ENCODE results near the gene SEBOX.

The SEBOX gene

DNA sequence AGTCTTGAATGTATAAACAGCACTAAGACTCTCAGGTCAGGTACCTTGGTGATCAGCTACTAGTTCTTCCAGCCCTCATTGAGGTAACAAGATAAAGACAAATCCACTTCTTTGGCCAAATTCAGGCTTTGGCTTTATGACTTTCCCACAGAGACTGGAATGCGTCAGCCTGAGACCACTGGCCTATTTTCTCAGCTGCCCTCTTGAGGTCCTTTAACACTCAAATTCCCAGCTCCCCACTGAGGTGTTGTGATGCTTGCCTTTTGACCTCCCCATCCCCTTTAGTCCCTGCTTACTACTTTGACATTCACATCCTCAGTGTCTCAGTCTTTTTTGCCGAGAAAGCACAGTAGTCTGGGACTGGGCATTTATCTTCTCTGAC lies 18.8 kb downstream of the SEBOX start:
- in situ Hi-C loops (cut with HindIII; ENCODE audit: low pct_ligation_motif_present, low sequenced_read_pairs) = no loop called here
- TF ChIP-seq, protein P1, sequence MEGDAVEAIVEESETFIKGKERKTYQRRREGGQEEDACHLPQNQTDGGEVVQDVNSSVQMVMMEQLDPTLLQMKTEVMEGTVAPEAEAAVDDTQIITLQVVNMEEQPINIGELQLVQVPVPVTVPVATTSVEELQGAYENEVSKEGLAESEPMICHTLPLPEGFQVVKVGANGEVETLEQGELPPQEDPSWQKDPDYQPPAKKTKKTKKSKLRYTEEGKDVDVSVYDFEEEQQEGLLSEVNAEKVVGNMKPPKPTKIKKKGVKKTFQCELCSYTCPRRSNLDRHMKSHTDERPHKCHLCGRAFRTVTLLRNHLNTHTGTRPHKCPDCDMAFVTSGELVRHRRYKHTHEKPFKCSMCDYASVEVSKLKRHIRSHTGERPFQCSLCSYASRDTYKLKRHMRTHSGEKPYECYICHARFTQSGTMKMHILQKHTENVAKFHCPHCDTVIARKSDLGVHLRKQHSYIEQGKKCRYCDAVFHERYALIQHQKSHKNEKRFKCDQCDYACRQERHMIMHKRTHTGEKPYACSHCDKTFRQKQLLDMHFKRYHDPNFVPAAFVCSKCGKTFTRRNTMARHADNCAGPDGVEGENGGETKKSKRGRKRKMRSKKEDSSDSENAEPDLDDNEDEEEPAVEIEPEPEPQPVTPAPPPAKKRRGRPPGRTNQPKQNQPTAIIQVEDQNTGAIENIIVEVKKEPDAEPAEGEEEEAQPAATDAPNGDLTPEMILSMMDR (IDR thresholded peaks at IDR 0.05; ENCODE audit: low read depth, low read length, missing control alignments) = no peak
- no peak for DNase-seq
- peaks cover 72% of the 10 kb centered on the region for H3K36me3 ChIP-seq (replicated peaks)
- H3K27me3 ChIP-seq (replicated peaks) = no peaks in the 10 kb centered on the region
- H3K27ac ChIP-seq = peak overlapping the region; percentile 64
- H3K4me3 ChIP-seq (ENCODE audit: low read depth, low read length) = no peak overlapping the region

- in situ Hi-C loops (cut with HindIII; ENCODE audit: low pct_ligation_motif_present, low sequenced_read_pairs) = no loop called here
- Histone ChIP-seq H3K36me3 (replicated peaks) (peaks cover 71% of the 10 kb centered on the region), H3K27ac (peak overlapping the region; percentile 64), H3K4me3 (ENCODE audit: low read depth, low read length) (no peak overlapping the region), H3K27me3 (replicated peaks) (no peaks in the 10 kb centered on the region)
- TF ChIP-seq, protein P1 (IDR thresholded peaks at IDR 0.05; ENCODE audit: low read depth, low read length, missing control alignments) = no peak
- no peak for DNase-seq
Observed at GRCh38 chr17:28345419-28346198, 19.4 kb downstream of the SEBOX start.

GRCh38 chr17:28344435-28344901 lies 20.5 kb downstream of the SEBOX start:
- in situ Hi-C loops (cut with HindIII; ENCODE audit: low pct_ligation_motif_present, low sequenced_read_pairs) = no loop called here
- peaks cover 72% of the 10 kb centered on the region for H3K36me3 ChIP-seq (replicated peaks)

GRCh38 chr17:28344011-28344410 lies 21.0 kb downstream of the SEBOX start:
- TF ChIP-seq, protein P1 (IDR thresholded peaks at IDR 0.05; ENCODE audit: low read depth, low read length, missing control alignments) = no peak
- no peaks in the 10 kb centered on the region for H3K27me3 ChIP-seq (replicated peaks)
- no peak overlapping the region for H3K4me3 ChIP-seq (ENCODE audit: low read depth, low read length)
- H3K27ac ChIP-seq = no peak overlapping the region
- in situ Hi-C loops (cut with HindIII; ENCODE audit: low pct_ligation_motif_present, low sequenced_read_pairs) = no loop called here
- DNase-seq = no peak
- H3K36me3 ChIP-seq (replicated peaks) = peaks cover 72% of the 10 kb centered on the region

More at GRCh38 chr17:28344435-28344901, 20.5 kb downstream of the SEBOX start:
- no peaks in the 10 kb centered on the region for H3K27me3 ChIP-seq (replicated peaks)
- DNase-seq = no peak
- no peak overlapping the region for H3K27ac ChIP-seq
- H3K4me3 ChIP-seq (ENCODE audit: low read depth, low read length) = no peak overlapping the region
- TF ChIP-seq, protein P1 (IDR thresholded peaks at IDR 0.05; ENCODE audit: low read depth, low read length, missing control alignments) = no peak

DNA sequence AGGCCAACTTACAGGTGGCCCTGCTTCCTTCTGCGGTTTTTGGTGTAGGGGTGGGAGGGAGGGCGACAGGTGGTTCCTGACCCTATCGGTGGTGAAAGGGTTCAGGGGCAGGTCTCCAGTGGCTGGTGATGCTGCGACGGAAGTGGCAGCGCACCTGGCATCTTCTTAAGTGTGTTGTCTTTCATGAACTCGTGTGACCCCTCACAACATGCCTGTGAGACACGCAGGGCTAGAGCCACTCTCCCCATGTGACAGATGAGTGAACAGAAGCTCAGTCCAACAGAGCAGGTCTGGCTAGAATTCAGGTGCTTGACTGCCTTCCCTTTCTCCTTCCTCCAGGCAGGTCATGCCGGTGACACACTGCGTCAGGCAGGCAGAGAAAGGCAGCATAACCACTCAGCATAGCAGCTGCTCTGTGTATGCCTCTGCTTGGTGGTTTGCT lies 21.5 kb downstream of the SEBOX start:
- TF ChIP-seq, protein P1 (IDR thresholded peaks at IDR 0.05; ENCODE audit: low read depth, low read length, missing control alignments) = no peak
- H3K27ac ChIP-seq = no peak overlapping the region
- DNase-seq = no peak
- peaks cover 67% of the 10 kb centered on the region for H3K36me3 ChIP-seq (replicated peaks)
- H3K27me3 ChIP-seq (replicated peaks) = no peaks in the 10 kb centered on the region
- in situ Hi-C loops (cut with HindIII; ENCODE audit: low pct_ligation_motif_present, low sequenced_read_pairs) = no loop called here
- no peak overlapping the region for H3K4me3 ChIP-seq (ENCODE audit: low read depth, low read length)

Measured in brain microvascular endothelial cell (primary cell).